ENCODE results near the gene GNE.

The GNE gene

DNA sequence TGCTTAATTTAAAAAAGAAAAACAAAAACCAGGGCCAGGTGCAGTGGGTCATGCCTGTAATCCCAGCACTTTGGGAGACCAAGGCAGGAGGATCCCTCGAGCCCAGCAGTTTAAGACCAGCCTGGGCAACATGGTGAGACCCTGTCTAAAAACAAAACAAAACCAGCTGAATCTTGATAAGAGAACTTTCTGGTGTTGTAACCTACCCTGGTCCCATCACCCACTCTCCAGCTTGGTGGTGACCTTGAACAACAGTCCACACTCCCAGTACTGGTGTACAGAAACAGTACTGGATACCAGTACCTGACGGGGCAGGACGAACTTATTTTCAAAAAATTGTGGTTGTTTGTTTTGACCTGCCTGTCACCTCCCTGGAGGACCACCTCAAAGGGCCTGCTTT lies 36.6 kb downstream of the GNE start:
- no peak overlapping the region for H3K4me3 ChIP-seq (ENCODE audit: low read depth, low read length)
- TF ChIP-seq, protein P1, sequence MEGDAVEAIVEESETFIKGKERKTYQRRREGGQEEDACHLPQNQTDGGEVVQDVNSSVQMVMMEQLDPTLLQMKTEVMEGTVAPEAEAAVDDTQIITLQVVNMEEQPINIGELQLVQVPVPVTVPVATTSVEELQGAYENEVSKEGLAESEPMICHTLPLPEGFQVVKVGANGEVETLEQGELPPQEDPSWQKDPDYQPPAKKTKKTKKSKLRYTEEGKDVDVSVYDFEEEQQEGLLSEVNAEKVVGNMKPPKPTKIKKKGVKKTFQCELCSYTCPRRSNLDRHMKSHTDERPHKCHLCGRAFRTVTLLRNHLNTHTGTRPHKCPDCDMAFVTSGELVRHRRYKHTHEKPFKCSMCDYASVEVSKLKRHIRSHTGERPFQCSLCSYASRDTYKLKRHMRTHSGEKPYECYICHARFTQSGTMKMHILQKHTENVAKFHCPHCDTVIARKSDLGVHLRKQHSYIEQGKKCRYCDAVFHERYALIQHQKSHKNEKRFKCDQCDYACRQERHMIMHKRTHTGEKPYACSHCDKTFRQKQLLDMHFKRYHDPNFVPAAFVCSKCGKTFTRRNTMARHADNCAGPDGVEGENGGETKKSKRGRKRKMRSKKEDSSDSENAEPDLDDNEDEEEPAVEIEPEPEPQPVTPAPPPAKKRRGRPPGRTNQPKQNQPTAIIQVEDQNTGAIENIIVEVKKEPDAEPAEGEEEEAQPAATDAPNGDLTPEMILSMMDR (IDR thresholded peaks at IDR 0.05; ENCODE audit: low read depth, low read length, missing control alignments): no peak
- DNase-seq (ENCODE audit: low read depth): no peak

DNA sequence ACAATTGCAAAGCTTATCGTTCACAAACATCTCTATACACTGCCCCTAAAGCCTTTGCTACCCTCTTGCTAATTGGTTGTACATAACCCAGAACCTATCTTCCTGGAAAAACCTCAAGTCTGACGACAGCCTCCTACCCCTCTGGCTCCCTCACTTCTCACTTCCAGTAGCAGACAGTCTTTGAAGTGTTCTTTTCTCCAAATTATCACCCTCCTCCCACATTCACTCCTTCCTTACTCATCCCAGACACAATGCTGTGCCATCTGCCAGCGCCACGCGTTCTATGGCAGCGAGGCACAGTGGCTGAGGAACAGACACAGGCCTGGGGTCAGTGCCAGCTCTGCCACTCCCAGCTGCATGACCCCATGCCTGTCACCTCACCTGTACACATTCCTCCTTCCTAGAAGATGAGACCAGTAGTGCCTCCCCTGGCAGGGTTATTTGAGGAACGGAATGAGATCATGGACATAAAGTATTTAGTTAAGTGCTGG lies 39.8 kb downstream of the GNE start:
- H3K4me3 ChIP-seq (ENCODE audit: low read depth, low read length): no peak overlapping the region
- TF ChIP-seq, protein P1 (IDR thresholded peaks at IDR 0.05; ENCODE audit: low read depth, low read length, missing control alignments): no peak
- no peak for DNase-seq (ENCODE audit: low read depth)

DNA sequence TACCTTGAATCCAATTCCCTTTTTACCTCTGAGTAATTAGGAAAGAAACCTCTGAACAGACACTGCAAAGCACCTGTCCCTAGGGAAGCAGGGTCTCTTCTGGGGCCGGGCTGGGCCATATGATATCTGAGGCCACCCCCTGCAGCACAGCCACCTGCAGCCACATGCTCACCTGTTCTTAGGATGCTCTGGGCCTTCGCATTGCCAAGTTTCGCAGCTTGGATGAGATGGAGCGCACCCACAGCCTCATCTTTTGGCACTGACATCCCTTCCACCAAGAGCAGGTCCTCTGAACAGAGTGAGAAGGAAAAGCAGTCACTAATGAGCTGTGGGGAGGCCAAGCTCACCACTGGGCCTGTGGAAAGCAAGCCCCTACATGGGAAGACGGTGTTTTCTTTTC lies 40.2 kb downstream of the GNE start:
- TF ChIP-seq, protein P1 (IDR thresholded peaks at IDR 0.05; ENCODE audit: low read depth, low read length, missing control alignments): no peak
- H3K4me3 ChIP-seq (ENCODE audit: low read depth, low read length): no peak overlapping the region
- DNase-seq (ENCODE audit: low read depth): no peak

DNA sequence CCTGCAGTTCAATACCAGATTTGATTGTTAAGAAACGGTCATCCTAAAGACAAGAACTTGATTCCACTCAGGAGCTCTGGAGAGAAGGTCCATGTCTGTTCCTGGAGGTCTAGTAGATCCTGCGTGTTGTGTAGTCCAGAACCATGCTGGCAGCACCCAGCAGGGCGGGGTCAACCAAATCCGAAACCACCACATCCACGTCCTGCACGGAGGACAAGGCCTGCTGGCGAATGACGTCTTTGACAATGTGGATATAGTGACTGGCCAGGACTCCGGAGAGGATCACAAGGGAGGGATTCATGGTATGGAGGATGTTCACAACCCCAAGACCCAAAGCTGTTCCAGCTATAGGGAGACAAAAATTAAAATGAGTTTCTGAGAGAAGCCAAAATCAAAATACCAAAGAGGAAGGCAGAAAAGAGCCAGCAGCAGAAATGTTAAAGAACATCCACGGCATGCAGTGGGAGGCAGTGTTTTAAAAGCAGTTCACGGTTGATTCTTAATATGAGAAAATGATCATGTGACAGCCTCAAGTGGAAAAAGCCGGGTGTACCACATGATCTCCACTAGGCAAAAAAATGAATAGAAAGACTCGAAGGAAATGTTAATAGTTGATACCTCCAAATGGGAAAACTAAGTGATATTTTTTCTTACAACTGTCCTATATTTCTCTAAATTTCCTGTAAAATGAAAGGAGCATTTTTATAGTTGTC lies 40.8 kb downstream of the GNE start:
- no peak overlapping the region for H3K4me3 ChIP-seq (ENCODE audit: low read depth, low read length)
- TF ChIP-seq, protein P1 (IDR thresholded peaks at IDR 0.05; ENCODE audit: low read depth, low read length, missing control alignments): no peak
- no peak for DNase-seq (ENCODE audit: low read depth)

DNA sequence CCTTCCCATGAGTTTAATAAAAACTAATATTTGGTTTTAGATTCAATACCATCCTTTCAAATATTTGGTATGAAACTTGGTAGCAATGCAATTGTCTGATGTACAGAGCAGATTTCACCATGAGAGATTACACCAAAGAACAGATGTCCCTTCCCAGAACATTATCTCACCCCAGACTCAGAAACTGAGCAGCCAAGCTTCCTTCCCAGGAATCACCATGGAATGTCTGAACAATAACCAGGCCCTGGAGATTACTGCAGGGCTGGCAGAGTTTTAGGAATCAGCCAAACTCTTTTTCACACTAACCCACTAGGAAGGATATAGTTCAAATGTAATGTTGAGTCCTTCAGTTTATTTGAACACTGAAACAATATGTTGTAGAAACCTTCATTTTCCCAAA lies 43.7 kb downstream of the GNE start:
- no peak overlapping the region for H3K4me3 ChIP-seq (ENCODE audit: low read depth, low read length)
- TF ChIP-seq, protein P1 (IDR thresholded peaks at IDR 0.05; ENCODE audit: low read depth, low read length, missing control alignments): no peak
- DNase-seq (ENCODE audit: low read depth): no peak

DNA sequence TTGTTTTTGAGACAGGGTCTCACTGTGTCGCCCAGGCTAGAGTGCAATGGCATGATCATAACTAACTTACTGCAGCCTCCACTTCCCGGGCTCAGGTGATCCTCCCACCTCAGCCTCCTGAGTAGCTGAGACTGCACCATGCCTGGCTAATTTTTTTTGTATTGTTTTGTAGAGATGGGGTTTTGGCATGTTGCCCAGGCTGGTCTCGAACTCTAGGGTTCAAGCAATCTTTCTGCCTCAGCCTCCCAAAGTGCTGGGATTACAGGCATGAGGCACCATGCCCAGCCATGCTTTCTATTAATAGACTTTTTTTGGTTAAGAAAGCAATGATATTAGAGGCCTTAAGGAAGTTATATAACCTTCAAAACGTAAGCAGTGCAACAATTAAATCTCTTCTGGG lies 44.3 kb downstream of the GNE start:
- no peak overlapping the region for H3K4me3 ChIP-seq (ENCODE audit: low read depth, low read length)
- DNase-seq (ENCODE audit: low read depth): no peak
- TF ChIP-seq, protein P1 (IDR thresholded peaks at IDR 0.05; ENCODE audit: low read depth, low read length, missing control alignments): no peak

DNA sequence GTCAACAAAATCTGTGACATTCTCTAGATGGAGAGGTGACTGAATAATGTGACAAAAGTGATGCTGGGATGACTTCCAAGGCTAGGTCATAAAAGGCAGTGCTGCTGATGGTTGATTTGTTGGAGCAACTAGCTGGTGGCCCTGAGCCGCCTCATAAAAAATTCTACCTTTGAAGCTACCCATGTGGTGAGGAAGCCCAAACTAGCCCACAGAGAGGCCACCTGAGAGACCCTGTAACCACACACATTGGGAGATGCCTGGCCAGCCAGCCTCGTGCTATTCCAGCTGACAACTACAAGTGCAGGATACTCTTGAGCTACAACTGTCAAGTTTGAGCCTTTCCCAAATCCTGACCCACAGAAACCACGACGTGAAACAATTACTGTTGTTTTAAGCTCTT lies 44.9 kb downstream of the GNE start:
- TF ChIP-seq, protein P1 (IDR thresholded peaks at IDR 0.05; ENCODE audit: low read depth, low read length, missing control alignments): no peak
- H3K4me3 ChIP-seq (ENCODE audit: low read depth, low read length): no peak overlapping the region
- no peak for DNase-seq (ENCODE audit: low read depth)
